Ovary (tissue), 9 donors: ENCODE data around the gene POU6F2. TPM values are rescaled to one million over a fixed set of nuclear protein-coding genes. Genes with fewer than 3 reads are reported as not detected.

ENCODE experiments used
- DNase-seq, 5 donors: peaks; one replicate each; pipeline ENCODE4 v3.0.0-alpha.2; 2019 to 2020
- H3K27ac ChIP-seq, 2 donors: fragments of 200-600 bp; one replicate each; pipeline versions ENCODE4 v1.5.1 to v1.8.0; 2019 to 2022
- H3K27me3 ChIP-seq: fragments of 200-600 bp; one replicate; pipeline ENCODE4 v1.8.0; 2022
- H3K36me3 ChIP-seq: fragments of 200-600 bp; sonication (generic); one replicate; pipeline ENCODE4 v1.5.1; 2019
- H3K4me1 ChIP-seq: one replicate; pipeline ENCODE4 v1.8.1; 2013; ENCODE audit warnings: mild to moderate bottlenecking, moderate library complexity; ENCODE audit not compliant: insufficient read depth
- H3K4me3 ChIP-seq: fragments of 200-600 bp; sonication (generic); one replicate; pipeline ENCODE4 v1.5.1; 2017
- H3K9me3 ChIP-seq, 2 donors: fragments of 200-600 bp in 1 of 2; sonication (generic) in 1 of 2; one replicate each; pipeline versions ENCODE4 v1.5.1 to v1.8.1; 2013 to 2019; ENCODE audit warnings: mild to moderate bottlenecking in 1 of 2, moderate library complexity in 1 of 2
- EP300 ChIP-seq: sonication (generic); formaldehyde crosslinking; IDR thresholded peaks from one replicate; pipeline ENCODE4 v1.6.1; 2017; ENCODE audit warnings: antibody characterized with exemption
- POLR2A ChIP-seq: fragments of 450-650 bp; IDR thresholded peaks from one replicate; pipeline ENCODE4 v1.6.1; 2017; ENCODE audit warnings: antibody characterized with exemption, mild to moderate bottlenecking, moderate library complexity
- WGBS, 3 donors: extraction: QIAGEN DNeasy Blood & Tissue Kit in 1 of 3; methylation state at CpG; one replicate each; pipeline versions ENCODE4 v1.1.5 to v1.1.7; 2013 to 2017; 5-methylcytosine and 5-hydroxymethylcytosine counted together
- intact Hi-C, 4 donors: fragments of 100-400 bp; cut with DNase I; formaldehyde crosslinking; loops; one replicate each; pipeline versions ENCODE4 v1.11.0 to v1.15.1; 2022 to 2023
- polyA plus RNA-seq, 2 donors: library from polyadenylated mRNA; stranded (reverse); fragments of 200-250 nt in 1 of 2; fragments of 350-450 nt in 1 of 2; fragmentation: Illumina TruSeq in 1 of 2; extraction: RNeasy Lipid Tissue Mini Kit (QIAGEN cat#74804) in 1 of 2; gene quantifications; one replicate each; pipeline ENCODE4 v1.2.3, GENCODE V29; 2013 to 2014
- total RNA-seq, 7 donors: library from RNA; depleted of rRNA in 2 of 7; stranded (reverse); fragments of >200 nt in 2 of 7; fragmentation: NEBNext Ultra II Directional in 3 of 7; extraction: Animal tissue kit (Norgen Biotek cat#: 25700) in 3 of 7; gene quantifications; one replicate each; pipeline versions ENCODE4 v1.1.0 to v1.2.4, GENCODE V29; 2016 to 2023
- TF ChIP-seq, protein P1 (sequence below), 3 donors: fragments of 450-650 bp in 2 of 3; fragments of 200-600 bp in 1 of 3; IDR thresholded peaks; one replicate each; pipeline versions ENCODE4 v1.5.1 to v1.8.0; 2016 to 2022; ENCODE audit warnings: antibody characterized with exemption in 3 of 3, mild to moderate bottlenecking in 1 of 3
- donor health status: DM: no; HTN: no; CAD: no; lungs with moderate emphysema.
- donor health status: DM: no; HTN: no; CAD: no.
- donor health status: Bipolar disorder and iron deficiency.
- donor health status: DM: yes; HTN: yes; CAD: no.
- donor health status: DM: no; HTN: no; CAD: no.
- donor health status: DM: yes; HTN: yes; CAD: no.

The POU6F2 gene
- total and polyA plus RNA-seq, 9 donors: 0.17 to 2.0 (median 0.61) TPM

DNA sequence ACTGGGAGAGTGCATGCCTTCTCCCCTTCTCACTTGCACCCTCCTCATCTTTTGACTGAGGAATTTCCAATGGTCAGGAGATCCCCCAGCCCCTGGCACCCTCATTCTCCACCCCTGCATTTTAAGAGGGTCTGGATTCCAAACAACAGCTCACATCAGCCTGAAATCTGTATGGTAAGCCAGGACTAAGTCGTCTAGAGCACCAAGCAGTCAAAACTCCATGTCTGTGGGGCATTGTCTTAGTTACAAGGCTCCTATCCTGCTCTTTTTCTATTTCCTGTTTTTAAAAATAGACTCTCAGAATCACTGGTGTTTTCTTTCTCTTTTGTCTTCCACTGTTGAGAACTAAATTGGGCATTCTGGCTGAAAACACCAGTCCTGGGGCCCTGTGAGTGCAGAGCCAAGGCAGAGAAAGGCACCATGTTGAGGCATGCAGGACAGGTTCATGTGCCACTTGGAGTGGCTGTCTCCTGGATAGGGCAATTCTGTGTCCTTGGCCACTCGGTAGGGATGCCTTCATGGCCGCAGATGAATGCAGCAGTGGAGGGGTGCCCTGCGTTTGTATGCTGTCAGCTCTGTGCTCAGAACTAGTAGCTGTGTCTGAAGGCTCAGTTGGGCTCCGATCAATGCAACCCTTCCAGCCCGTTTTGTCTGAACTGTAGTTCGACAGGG lies 371.9 kb downstream of the POU6F2 start:
- 81 to 90% (median 84%) methylated on average over 7 of the region's 7 CpGs for WGBS, 3 donors
- H3K27ac ChIP-seq: no peak overlapping the region
- DNase-seq: no peak
- no peaks in the 10 kb centered on the region for H3K27me3 ChIP-seq
- H3K36me3 ChIP-seq: no peaks in the 10 kb centered on the region
- no peak overlapping the region for H3K4me3 ChIP-seq
- intact Hi-C loops: no loop called here
- TF ChIP-seq POLR2A (no peak), EP300 (no peak)
- TF ChIP-seq, protein P1, sequence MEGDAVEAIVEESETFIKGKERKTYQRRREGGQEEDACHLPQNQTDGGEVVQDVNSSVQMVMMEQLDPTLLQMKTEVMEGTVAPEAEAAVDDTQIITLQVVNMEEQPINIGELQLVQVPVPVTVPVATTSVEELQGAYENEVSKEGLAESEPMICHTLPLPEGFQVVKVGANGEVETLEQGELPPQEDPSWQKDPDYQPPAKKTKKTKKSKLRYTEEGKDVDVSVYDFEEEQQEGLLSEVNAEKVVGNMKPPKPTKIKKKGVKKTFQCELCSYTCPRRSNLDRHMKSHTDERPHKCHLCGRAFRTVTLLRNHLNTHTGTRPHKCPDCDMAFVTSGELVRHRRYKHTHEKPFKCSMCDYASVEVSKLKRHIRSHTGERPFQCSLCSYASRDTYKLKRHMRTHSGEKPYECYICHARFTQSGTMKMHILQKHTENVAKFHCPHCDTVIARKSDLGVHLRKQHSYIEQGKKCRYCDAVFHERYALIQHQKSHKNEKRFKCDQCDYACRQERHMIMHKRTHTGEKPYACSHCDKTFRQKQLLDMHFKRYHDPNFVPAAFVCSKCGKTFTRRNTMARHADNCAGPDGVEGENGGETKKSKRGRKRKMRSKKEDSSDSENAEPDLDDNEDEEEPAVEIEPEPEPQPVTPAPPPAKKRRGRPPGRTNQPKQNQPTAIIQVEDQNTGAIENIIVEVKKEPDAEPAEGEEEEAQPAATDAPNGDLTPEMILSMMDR (IDR thresholded peaks at IDR 0.05): no peak
- H3K4me1 ChIP-seq: peaks cover 6% of the 10 kb centered on the region
- H3K9me3 ChIP-seq: no peaks in the 10 kb centered on the region

DNA sequence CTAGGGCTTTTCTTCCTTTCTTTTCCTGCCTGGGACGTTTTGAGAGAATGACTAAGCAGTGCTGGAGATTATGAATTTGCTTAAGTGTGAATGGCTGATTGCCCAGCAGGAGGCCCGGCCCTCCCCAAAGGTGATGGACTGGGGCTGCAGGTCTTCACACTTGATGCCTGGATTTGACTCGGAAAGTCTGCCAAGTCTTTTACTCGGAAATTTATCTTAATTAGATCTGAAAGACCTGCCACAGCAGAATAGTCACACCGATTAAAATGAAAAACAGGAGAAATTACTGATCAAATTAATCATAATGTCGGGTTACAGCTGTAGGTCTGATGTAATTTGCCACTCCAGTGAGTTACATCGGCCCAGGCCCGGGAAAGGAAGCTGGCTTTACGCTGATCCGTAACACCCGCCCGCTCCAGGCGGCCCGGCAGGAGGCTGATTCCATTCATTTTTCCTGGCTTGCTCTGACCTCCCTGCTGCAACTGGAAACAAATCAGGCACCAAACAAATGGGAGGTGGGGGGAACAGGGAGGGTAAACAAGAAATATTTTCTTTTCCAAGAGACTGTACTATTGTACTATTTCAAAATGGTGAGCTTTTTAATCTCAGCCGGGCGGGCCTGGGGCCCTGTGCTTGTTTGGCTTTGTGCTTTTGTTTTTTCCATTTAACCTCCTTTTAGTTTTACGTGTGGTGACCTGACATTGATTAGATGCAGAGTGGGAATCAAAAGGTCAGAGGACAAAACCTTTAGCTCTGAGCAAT lies 376.1 kb downstream of the POU6F2 start:
- TF ChIP-seq, protein P1 (IDR thresholded peaks at IDR 0.05): no peak
- no peak for TF ChIP-seq POLR2A
- TF ChIP-seq EP300: no peak
- WGBS, 3 donors: 11 to 17% (median 13%) methylated on average over 17 of the region's 17 CpGs
- intact Hi-C loops: no loop called here
- peaks cover 0 to 2% of the 10 kb centered on the region in 2 donors for H3K9me3 ChIP-seq
- peak; percentile 38 to 64 (median 48) for DNase-seq
- H3K4me3 ChIP-seq: no peak overlapping the region
- H3K27ac ChIP-seq: no peak overlapping the region
- H3K36me3 ChIP-seq: no peaks in the 10 kb centered on the region
- peaks cover 6% of the 10 kb centered on the region for H3K4me1 ChIP-seq
- no peaks in the 10 kb centered on the region for H3K27me3 ChIP-seq

DNA sequence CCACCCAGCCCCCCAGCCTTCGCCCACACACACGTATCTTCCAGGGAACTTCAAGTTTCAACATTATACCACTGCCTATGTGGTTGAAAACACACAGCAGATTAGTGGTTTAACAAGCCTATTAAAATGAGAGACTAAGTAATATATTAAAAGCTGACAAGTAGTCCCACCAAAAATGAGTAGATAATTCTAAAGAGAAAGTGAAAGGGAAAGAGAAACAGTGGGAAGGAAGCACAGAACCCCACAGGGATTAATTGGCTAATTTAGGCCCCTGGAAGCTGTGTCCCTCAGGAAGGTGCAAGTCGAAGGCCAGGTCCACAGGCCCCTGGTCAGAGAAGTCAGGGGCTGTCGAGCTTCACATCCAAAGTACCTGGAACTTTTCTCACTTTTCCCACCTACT lies 378.0 kb downstream of the POU6F2 start:
- Histone ChIP-seq H3K27me3 (no peaks in the 10 kb centered on the region), H3K4me3 (no peak overlapping the region), H3K9me3 (peaks cover 0 to 2% of the 10 kb centered on the region in 2 donors), H3K4me1 (peaks cover 6% of the 10 kb centered on the region), H3K27ac (no peak overlapping the region), H3K36me3 (no peaks in the 10 kb centered on the region)
- intact Hi-C loops: no loop called here
- DNase-seq: no peak
- 89 to 94% (median 92%) methylated on average over 4 of the region's 4 CpGs for WGBS, 3 donors
- TF ChIP-seq, protein P1 (IDR thresholded peaks at IDR 0.05): no peak
- TF ChIP-seq POLR2A (no peak), EP300 (no peak)

DNA sequence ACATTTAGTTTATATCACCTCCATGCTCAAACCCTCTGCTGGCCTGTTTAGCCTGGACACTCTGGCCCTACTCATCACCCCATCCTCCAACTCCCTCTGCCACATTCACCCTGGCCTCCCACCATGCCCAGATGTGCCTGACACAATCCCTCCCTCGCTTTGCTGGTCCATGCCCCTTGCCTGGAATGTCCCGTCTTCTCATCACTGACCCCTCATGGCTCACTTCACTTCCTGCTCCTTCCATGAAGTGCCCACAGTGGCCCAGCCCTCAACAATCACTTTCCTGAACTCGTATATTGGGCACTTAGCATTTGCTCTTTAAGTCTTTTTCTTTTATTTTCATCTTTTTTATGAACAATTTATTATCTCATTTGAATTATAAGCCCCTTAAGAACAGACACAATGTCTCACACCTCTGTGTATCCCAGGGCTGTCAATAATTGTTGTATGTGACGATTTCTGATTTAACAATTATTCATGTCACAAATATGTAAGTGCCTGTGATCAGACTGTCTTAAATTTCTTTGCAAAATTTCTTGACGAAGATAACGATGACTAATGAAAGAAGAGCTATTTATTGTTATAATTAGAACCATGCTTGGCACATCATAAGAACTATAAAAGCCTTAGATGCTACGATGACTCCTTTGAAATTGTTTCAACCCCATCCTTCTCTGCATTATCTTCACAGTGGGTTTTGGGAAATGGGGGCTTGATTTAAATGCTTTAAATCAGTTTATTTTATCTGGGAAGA lies 378.6 kb downstream of the POU6F2 start:
- Histone ChIP-seq H3K27ac (no peak overlapping the region), H3K9me3 (peaks cover 0 to 2% of the 10 kb centered on the region in 2 donors), H3K4me3 (no peak overlapping the region), H3K27me3 (no peaks in the 10 kb centered on the region), H3K4me1 (peaks cover 6% of the 10 kb centered on the region), H3K36me3 (no peaks in the 10 kb centered on the region)
- intact Hi-C loops: no loop called here
- 81 to 90% (median 87%) methylated on average over 7 of the region's 7 CpGs for WGBS, 3 donors
- no peak for DNase-seq
- TF ChIP-seq EP300 (no peak), POLR2A (no peak)
- TF ChIP-seq, protein P1 (IDR thresholded peaks at IDR 0.05): no peak
